Fibroblast of peridontal ligament (primary cell): ENCODE results near the gene ZFAND6.

Source experiments
- DNase-seq: peaks from one replicate; pipeline ENCODE4 v3.0.0-alpha.2; 2010; ENCODE audit errors: extremely low read depth

ZFAND6 gene

GRCh38 chr15:80049046-80049445 lies 10.4 kb upstream of the ZFAND6 start:
- no peak for DNase-seq

GRCh38 chr15:80052597-80053304 lies 6.7 kb upstream of the ZFAND6 start:
- no peak for DNase-seq

GRCh38 chr15:80055933-80056332 lies 3.5 kb upstream of the ZFAND6 start:
- DNase-seq: no peak

- DNase-seq: no peak
Observed at GRCh38 chr15:80058044-80058443, 1.4 kb upstream of the ZFAND6 start.

GRCh38 chr15:80059786-80060355 lies 395 bp downstream of the ZFAND6 start:
- DNase-seq: no peak

- peak; percentile 54 for DNase-seq
Observed at GRCh38 chr15:80060356-80061006, 1.0 kb downstream of the ZFAND6 start.

- DNase-seq: no peak
Observed at GRCh38 chr15:80061582-80061981, 2.1 kb downstream of the ZFAND6 start.

- no peak for DNase-seq
Observed at GRCh38 chr15:80066912-80067311, 7.4 kb downstream of the ZFAND6 start.

GRCh38 chr15:80068578-80068977 lies 9.1 kb downstream of the ZFAND6 start:
- DNase-seq: peak; percentile 93

- peak; percentile 75 for DNase-seq
Observed at GRCh38 chr15:80070840-80071239, 11.4 kb downstream of the ZFAND6 start.

- DNase-seq: no peak
Observed at GRCh38 chr15:80071652-80072051, 12.2 kb downstream of the ZFAND6 start.

- DNase-seq: peak; percentile 93
Observed at GRCh38 chr15:80072285-80072994, 13.0 kb downstream of the ZFAND6 start.

GRCh38 chr15:80073197-80073596 lies 13.7 kb downstream of the ZFAND6 start:
- no peak for DNase-seq

- peak; percentile 45 for DNase-seq
Observed at GRCh38 chr15:80076321-80077318, 17.1 kb downstream of the ZFAND6 start.

GRCh38 chr15:80081390-80081789 lies 21.9 kb downstream of the ZFAND6 start:
- no peak for DNase-seq

- DNase-seq: peak; percentile 45
Observed at GRCh38 chr15:80087104-80087503, 27.6 kb downstream of the ZFAND6 start.

- DNase-seq: no peak
Observed at GRCh38 chr15:80090041-80090440, 30.6 kb downstream of the ZFAND6 start.

- no peak for DNase-seq
Observed at GRCh38 chr15:80090879-80091503, 31.5 kb downstream of the ZFAND6 start.

GRCh38 chr15:80093854-80094418 lies 34.5 kb downstream of the ZFAND6 start:
- no peak for DNase-seq

- no peak for DNase-seq
Observed at GRCh38 chr15:80095511-80095910, 36.0 kb downstream of the ZFAND6 start.
